HG02642 (cell line): ENCODE results near the gene TEX10.
A peak's percentile ranks its signal among the peaks of the same experiment; 100 is the strongest.
"Not testable (repeated sequence)": the region's sequence is repeated elsewhere in the genome, so short reads cannot be mapped to it uniquely, and the experiment has no call there.

Experiments used
- ATAC-seq: cut with Tn5 transposase; IDR thresholded peaks from one replicate; pipeline ENCODE4 v1.9.1; 2021; ENCODE audit warnings: mild to moderate bottlenecking; ENCODE audit not compliant: unreplicated experiment, poor library complexity

TEX10 gene

DNA sequence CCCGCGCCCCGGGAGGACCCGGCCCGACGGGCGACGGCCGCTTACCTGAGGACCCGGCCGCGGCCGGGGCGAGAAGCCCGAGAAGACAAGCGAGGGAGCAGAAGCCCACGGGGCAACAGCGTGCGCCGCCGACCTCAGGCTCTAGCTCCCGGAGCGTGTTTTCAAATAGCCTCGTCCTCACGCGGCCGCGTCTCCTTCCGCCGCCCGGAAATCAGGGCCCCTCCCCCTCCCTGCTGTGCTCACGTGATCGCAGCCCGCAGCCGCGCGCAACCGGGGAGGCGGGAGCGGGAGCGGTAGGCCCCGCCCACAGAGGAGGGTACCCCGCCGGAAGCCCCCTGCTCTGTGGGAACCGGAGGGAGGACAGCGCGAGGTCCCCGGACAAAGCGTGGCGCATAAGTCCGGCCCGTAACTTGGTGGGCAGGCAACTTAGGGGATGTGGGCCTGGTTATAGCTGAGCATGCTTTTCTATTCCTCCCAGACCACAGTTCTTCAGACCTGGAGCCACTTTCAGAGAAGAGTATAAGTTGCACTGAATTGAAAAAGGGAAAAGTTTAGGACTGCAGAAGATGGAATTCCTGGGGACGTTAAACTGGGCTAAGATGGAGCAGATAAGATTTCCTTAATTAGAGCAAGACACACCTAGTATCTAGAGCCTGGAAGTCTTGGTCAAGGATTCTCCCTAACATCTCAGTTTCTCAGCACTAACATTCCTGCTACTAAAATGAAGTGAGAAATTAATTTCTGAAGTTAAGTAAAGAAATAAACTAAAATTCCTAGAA, at the start of gene TEX10:
Gene TEX10 (minus strand): TSS at position 216 of the 779 bp plus-strand sequence. CDS start 3,579 bp downstream, outside the sequence.
- ATAC-seq, result peak; percentile 85

- no peak for ATAC-seq
Observed at GRCh38 chr9:100401042-100401441, 48.3 kb upstream of the TEX10 start.

DNA sequence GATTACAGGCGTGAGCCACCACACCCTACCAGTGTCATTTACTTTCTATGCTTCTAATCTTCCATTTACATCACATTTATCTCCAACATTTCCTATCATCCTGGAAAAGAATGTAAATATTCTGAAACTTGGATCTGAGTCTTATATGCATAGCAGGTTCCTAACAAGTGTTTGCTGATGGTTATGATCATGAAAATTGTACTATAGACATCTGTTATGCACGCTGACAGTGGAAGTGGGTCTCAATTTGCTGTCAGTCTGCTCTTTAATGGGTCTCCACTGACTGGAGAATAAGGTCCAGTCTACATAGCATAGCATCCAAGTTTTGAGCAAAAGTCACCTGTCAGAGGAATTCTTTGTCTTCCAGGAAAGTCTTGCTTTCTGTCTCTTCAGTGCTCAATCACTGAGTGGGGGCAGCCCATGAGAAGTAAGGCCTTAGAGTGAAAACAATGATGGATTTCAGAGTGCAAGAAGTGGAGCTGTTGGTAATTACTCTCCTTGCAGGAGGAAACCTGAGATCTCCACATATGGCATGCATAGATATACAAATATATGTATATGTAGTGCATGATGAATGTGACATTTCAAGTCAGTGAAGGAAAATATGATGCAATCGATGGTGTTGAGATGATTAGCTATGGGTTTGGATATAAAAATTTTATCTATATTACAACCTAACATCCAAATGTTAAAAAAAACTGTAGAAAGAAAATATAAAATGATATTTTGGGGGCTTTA, 45.0 kb upstream of the TEX10 start:
- ATAC-seq, result no peak

DNA sequence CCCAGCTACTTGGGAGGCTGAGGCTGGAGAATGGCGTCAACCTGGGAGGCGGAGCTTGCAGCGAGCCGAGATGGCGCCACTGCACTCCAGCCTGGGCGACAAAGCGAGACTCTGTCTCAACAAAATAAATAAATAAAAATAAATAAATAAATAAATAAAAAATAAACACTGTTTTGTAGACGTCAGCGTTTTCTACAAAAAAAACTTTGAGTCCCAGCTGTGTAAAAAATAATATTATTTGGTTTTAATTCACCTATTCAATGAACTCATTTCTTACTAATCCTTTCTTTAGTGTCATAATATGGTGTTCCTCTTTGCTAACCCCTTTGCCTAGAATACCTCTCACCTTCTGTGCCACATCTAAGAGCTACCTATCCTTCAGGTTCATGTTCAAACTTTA, 44.0 kb upstream of the TEX10 start:
- ATAC-seq, result no peak

DNA sequence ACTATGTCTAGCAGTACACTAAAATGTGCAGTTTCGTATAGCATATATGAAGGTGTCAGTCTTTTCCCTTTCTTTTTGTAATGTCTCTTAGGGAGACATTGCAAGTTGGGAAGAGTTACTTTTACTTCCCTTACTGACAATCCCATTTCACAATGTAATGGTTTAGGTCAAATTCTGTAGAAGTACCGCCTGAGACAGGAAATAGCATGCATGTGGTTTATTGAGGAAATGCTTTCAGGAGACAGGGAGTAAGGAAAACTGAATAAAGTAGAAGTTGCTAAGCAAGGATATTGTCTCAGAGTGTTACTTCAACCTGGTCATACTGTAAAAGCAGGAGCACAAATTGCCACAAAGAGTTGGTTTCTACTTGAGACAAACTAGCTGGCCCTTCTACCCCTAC, 42.1 kb upstream of the TEX10 start:
- no peak for ATAC-seq

GRCh38 chr9:100394032-100394695, 41.4 kb upstream of the TEX10 start:
- ATAC-seq, result no peak

GRCh38 chr9:100392989-100393388, 40.2 kb upstream of the TEX10 start:
- ATAC-seq, result not testable (repeated sequence)

DNA sequence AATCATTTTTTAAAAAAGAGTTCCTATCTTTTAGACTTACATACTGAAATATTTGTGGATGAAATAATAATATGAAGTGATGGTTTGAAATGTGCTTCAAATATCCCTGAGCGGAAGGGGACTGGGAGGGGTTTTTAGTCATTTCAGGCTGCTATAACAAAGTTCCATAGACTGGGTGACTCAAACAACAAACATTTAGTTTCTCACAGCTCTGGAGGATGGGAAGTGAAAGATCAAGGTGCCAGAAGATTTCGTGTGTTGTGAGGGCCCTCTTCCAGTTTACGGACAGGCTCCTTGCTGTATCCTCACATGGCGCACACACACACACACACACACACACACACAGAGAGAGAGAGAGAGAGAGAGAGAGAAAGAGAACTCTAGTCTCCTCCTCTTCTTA, 27.1 kb upstream of the TEX10 start:
- ATAC-seq, result no peak

- ATAC-seq, result no peak
Observed at GRCh38 chr9:100377015-100377414, 24.3 kb upstream of the TEX10 start.

- ATAC-seq, result no peak
Observed at GRCh38 chr9:100375658-100376057, 22.9 kb upstream of the TEX10 start.

- no peak for ATAC-seq
Observed at GRCh38 chr9:100372648-100373047, 19.9 kb upstream of the TEX10 start.

DNA sequence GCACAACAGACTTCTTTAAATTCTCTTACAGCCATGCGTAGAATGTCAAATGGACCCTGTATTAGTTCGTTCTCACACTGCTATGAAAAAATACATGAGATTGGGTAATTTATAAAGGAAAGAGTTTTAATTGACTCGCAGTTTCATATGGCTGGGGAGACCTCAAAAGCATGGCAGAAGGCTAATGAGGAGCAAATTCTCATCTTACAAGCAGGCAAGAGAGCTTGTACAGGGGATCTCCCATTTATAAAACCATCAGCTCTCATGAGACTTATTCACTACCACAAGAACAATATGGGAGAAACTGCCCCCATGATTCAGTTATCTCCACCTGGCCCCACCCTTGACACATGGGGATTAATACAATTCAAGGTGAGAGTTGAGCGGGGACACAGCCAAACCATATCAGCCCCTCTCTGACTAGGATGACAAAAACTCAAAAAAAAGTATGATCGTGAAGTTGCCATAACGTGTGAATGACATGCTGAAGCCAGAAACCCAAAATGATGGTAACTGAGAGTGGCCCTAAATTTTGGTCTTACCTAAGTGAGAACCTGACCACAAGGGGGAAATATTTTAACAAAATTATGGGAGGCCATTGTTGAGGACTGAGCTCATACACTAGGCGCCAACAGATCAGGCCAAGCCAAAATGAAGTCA, 17.5 kb upstream of the TEX10 start:
- no peak for ATAC-seq

- no peak for ATAC-seq
Observed at GRCh38 chr9:100368672-100369071, 15.9 kb upstream of the TEX10 start.

GRCh38 chr9:100366121-100366520, 13.4 kb upstream of the TEX10 start:
- ATAC-seq, result no peak

DNA sequence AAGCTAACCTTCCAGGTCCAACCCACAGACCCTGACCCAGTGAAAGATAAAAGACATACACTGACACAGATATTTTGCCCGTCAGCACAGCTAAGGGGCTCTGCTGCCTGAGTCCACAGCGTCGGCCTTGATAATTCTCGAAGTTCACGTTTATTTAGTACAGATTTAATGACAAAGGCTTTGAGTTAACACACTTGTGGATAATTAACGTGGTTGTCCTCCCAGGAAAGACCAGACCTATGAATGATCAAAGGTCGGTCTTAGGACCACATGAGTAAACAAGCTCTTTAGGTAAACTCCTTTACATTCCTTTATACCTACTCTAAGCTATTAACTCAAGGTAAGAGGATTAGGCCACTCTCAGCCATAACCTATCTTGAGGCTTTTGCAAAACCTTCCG, 11.3 kb upstream of the TEX10 start:
- no peak for ATAC-seq

- ATAC-seq, result no peak
Observed at GRCh38 chr9:100359057-100359456, 6.3 kb upstream of the TEX10 start.

DNA sequence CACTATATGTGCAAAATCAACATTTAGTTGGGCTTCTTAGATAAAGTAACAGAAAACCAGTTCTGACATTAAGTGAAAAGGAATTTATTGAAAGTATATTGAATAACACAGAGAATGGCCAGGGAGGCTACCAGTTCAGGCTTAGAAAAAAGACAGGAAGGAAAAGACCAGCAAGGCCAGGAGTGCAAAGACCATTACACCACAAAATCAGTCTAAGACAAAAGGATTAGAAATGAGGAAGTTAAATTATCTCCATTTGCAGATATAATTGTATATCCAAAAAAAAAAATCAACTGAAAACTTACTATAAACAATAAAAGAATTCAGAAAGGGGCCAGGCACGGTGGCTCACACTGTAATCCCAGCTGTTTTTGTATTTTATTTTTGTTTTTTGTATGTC, 4.8 kb upstream of the TEX10 start:
- ATAC-seq, result no peak

- no peak for ATAC-seq
Observed at GRCh38 chr9:100355561-100355960, 2.8 kb upstream of the TEX10 start.

GRCh38 chr9:100354121-100354800, 1.5 kb upstream of the TEX10 start:
- ATAC-seq, result no peak

GRCh38 chr9:100352201-100352726, 478 bp downstream of the TEX10 start:
- peak; percentile 49 for ATAC-seq
